Heart left ventricle (tissue), 16 donors: Measurements from ENCODE around the gene EXOC2. TPM values are rescaled to one million over a fixed set of nuclear protein-coding genes. Genes with fewer than 3 reads are reported as not detected.

Source experiments
- ATAC-seq, 4 donors: fragments of 200-7000 bp; cut with Tn5 transposase; one replicate each; pipeline ENCODE4 v1.9.1; 2020 to 2022; ENCODE audit warnings: moderate library complexity in 4 of 4, mild to moderate bottlenecking in 3 of 4, moderate number of reproducible peaks in 1 of 4
- DNase-seq, 5 donors: peaks; one replicate each; pipeline ENCODE4 v3.0.0-alpha.2; 2020
- H3K27ac ChIP-seq, 12 donors: fragments of 200-600 bp; sonication (generic) in 4 of 12; one replicate each; pipeline versions ENCODE4 v1.5.0 to v1.8.0; 2016 to 2022; ENCODE audit warnings: mild to moderate bottlenecking in 2 of 12
- H3K27me3 ChIP-seq, 9 donors: fragments of 200-600 bp; sonication (generic) in 2 of 9; one replicate each; pipeline versions ENCODE4 v1.5.1 to v1.8.0; 2016 to 2022; ENCODE audit warnings: mild to moderate bottlenecking in 3 of 9
- H3K36me3 ChIP-seq, 9 donors: fragments of 200-600 bp; sonication (generic) in 2 of 9; one replicate each; pipeline versions ENCODE4 v1.5.0 to v1.8.0; 2018 to 2022; ENCODE audit warnings: mild to moderate bottlenecking in 2 of 9
- H3K4me1 ChIP-seq, 12 donors: fragments of 200-600 bp; sonication (generic) in 4 of 12; one replicate each; pipeline versions ENCODE4 v1.5.0 to v1.8.0; 2016 to 2022; ENCODE audit warnings: mild to moderate bottlenecking in 3 of 12
- H3K4me3 ChIP-seq, 12 donors: fragments of 200-600 bp; sonication (generic) in 4 of 12; one replicate each; pipeline versions ENCODE4 v1.5.0 to v1.8.0; 2017 to 2022; ENCODE audit warnings: mild to moderate bottlenecking in 9 of 12, moderate library complexity in 4 of 12
- H3K9me3 ChIP-seq, 12 donors: fragments of 200-600 bp; sonication (generic) in 4 of 12; one replicate each; pipeline versions ENCODE4 v1.5.0 to v1.8.0; 2016 to 2022; ENCODE audit warnings: mild to moderate bottlenecking in 1 of 12
- CTCF ChIP-seq, 12 donors: fragments of 200-600 bp; sonication (generic) in 4 of 12; IDR thresholded peaks; one replicate each; pipeline versions ENCODE4 v1.5.0 to v1.8.0; 2018 to 2022; ENCODE audit warnings: antibody characterized with exemption in 12 of 12, mild to moderate bottlenecking in 5 of 12
- POLR2A ChIP-seq, 2 donors: fragments of 450-650 bp; IDR thresholded peaks; one replicate each; pipeline ENCODE4 v1.6.1; 2017; ENCODE audit warnings: antibody characterized with exemption in 2 of 2, mild to moderate bottlenecking in 2 of 2, moderate library complexity in 2 of 2
- WGBS, 4 donors: extraction: QIAGEN DNeasy Blood & Tissue Kit in 2 of 4; methylation state at CpG; one replicate each; pipeline versions ENCODE4 v1.1.5 to v1.1.7; 2013 to 2018; 5-methylcytosine and 5-hydroxymethylcytosine counted together
- intact Hi-C, 10 donors: fragments of 100-400 bp; cut with DNase I; formaldehyde crosslinking; loops; one replicate each; pipeline versions ENCODE4 v1.11.1 to v1.14.2; 2022
- polyA plus RNA-seq, 2 donors: library from polyadenylated mRNA; stranded (reverse); fragments of 200-250 nt; gene quantifications; one replicate each; pipeline ENCODE4 v1.2.3, GENCODE V29; 2013
- total RNA-seq, 9 donors: library from RNA; depleted of rRNA in 2 of 9; stranded (reverse); fragments of >200 nt in 2 of 9; fragmentation: NEBNext Ultra II Directional in 3 of 9; extraction: Animal tissue kit (Norgen Biotek cat#: 25700) in 3 of 9; gene quantifications; one replicate each; pipeline versions ENCODE4 v1.1.0 to v1.2.4, GENCODE V29; 2016 to 2023
- donor health status: ischemic (EF 13 %, LVEDD 7.1; RV severe dilation, severe dysfunction).
- donor health status: healthy with polysubstance abuse.
- donor health status: DM: no; HTN: yes; CAD: no.
- donor health status: DM: no; HTN: no; CAD: no.
- donor health status: ischemic (EF 25% LVEDD 6.9; RV normal size, moderate dysfunction).
- donor health status: ischemic (EF 25% LVEDD 5.7; RV mildly dilated, moderate dysfunction).
- donor health status: healthy.
- donor health status: DM: yes; HTN: yes; CAD: no.
- donor health status: ischemic (EF 35%, LVEDD 5.7; RV mildly dilated, moderate dysfunction).
- donor health status: nonischemic (EF 11% LVEDD 7.7; RV severe dilation, severe dysfunction).
- donor health status: DM: yes; HTN: yes; CAD: no.
- donor health status: PGD.
- donor health status: ischemic (EF 29% LVEDD 5.4; RV normal size, mild dysfunction).
- donor health status: nonischemic (EF 23%, LVEDD 6.1; RV moderate dilation, normal function).

Gene EXOC2
- total and polyA plus RNA-seq, 11 donors: 4.4 to 23.0 (median 12.5) TPM

- TF ChIP-seq CTCF (IDR thresholded peaks at IDR 0.05) (no peak), POLR2A (IDR thresholded peaks at IDR 0.05) (no peak)
- ATAC-seq (no peak), DNase-seq (no peak)
- Histone ChIP-seq H3K27me3 (peaks cover 0 to 3% (median 0%) of the 10 kb centered on the region in 9 donors), H3K4me1 (peaks cover 0 to 7% (median 0%) of the 10 kb centered on the region in 12 donors), H3K9me3 (no peaks in the 10 kb centered on the region), H3K36me3 (no peaks in the 10 kb centered on the region), H3K27ac (no peak overlapping the region), H3K4me3 (no peak overlapping the region)
- 81 to 92% (median 87%) methylated on average over 5 to 12 of the region's 12 CpGs for WGBS, 4 donors
- intact Hi-C loops: no loop called here
These were observed 243.9 kb downstream of the EXOC2 start for GRCh38 chr6:449057-449430.

GRCh38 chr6:448296-449056 lies 244.5 kb downstream of the EXOC2 start:
- Histone ChIP-seq H3K9me3 (no peaks in the 10 kb centered on the region), H3K27me3 (peaks cover 0 to 6% (median 0%) of the 10 kb centered on the region in 9 donors), H3K4me3 (no peak overlapping the region), H3K36me3 (no peaks in the 10 kb centered on the region), H3K4me1 (peaks cover 0 to 7% (median 0%) of the 10 kb centered on the region in 12 donors), H3K27ac (no peak overlapping the region)
- no peak for DNase-seq
- 87 to 95% (median 89%) methylated on average over 19 of the region's 19 CpGs for WGBS, 4 donors
- TF ChIP-seq POLR2A (IDR thresholded peaks at IDR 0.05) (no peak), CTCF (IDR thresholded peaks at IDR 0.05) (no peak)
- ATAC-seq: no peak
- intact Hi-C loops: no loop called here

- TF ChIP-seq CTCF (IDR thresholded peaks at IDR 0.05) (no peak), POLR2A (IDR thresholded peaks at IDR 0.05) (no peak)
- intact Hi-C loops: no loop called here
- no peak for DNase-seq
- WGBS, 4 donors: 86 to 89% (median 88%) methylated on average over 26 to 29 of the region's 29 CpGs
- Histone ChIP-seq H3K4me3 (peak overlapping the region in 1 of 12 donors; percentile 25), H3K9me3 (no peaks in the 10 kb centered on the region), H3K4me1 (peaks cover 0 to 7% (median 0%) of the 10 kb centered on the region in 12 donors), H3K27me3 (peaks cover 0 to 7% (median 0%) of the 10 kb centered on the region in 9 donors), H3K27ac (no peak overlapping the region), H3K36me3 (no peaks in the 10 kb centered on the region)
- no peak for ATAC-seq
These were observed 245.4 kb downstream of the EXOC2 start for GRCh38 chr6:447381-448165.
